ENCODE results near the gene MLXIP.

The MLXIP gene

DNA sequence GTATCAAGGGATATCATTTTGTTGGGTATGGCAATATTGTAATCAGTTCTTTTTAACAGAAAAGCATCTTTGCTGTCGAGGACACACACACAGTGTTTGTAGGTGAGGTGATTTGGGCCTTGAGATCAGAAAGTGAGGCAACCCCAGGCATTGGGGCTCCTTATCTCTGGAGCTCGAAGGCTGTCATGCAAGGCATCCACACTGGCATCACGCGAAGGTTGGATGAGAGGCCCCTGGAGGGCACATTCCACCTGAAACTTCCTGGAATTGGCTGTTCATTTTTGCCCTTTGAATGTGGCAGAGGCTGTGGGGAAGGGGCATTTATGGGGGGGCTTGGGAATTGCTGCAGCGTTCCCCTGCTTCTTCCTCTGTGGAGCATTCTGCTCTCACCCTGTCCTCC, 49.9 kb downstream of the MLXIP start:
- DNase-seq = no peak

DNA sequence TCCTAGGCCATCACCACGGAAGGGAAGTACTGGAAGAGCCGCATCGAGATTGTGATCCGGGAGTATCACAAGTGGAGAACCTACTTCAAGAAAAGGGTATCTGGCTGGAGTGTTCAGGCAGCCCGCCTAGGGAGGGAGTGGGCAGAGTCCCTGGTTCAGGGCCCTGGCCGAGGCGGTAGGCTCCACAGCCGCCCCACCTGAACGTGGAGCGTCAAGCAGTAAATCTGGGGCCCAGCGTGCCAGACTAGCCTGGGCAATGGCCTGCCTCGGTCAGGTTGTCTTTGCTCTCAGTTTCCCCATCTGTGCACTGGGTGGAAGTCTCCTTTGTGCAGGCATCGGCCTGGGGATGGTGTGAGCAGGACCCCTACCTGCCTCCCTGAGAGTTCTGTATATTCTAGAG, 50.6 kb downstream of the MLXIP start:
- no peak for DNase-seq

DNA sequence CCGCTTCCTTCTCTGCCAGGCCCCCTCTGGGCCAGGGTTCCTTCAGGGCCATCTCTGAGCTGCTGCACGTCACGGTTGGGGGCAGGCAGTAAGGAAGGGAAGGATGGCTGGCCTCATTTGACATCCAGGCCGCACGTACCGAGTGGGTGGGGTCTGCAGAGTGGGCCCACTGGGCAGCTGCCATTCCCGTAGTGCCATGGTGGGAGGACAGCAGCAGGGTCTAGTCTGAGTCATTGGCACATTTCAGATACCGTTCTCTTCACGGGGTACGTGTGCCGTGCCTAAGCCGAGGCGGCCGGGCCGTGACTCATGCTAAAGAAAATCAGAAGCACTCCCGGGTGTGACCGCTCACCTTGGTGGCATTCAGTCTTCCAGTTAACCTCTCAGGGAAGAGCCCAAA, 51.6 kb downstream of the MLXIP start:
- DNase-seq = no peak

DNA sequence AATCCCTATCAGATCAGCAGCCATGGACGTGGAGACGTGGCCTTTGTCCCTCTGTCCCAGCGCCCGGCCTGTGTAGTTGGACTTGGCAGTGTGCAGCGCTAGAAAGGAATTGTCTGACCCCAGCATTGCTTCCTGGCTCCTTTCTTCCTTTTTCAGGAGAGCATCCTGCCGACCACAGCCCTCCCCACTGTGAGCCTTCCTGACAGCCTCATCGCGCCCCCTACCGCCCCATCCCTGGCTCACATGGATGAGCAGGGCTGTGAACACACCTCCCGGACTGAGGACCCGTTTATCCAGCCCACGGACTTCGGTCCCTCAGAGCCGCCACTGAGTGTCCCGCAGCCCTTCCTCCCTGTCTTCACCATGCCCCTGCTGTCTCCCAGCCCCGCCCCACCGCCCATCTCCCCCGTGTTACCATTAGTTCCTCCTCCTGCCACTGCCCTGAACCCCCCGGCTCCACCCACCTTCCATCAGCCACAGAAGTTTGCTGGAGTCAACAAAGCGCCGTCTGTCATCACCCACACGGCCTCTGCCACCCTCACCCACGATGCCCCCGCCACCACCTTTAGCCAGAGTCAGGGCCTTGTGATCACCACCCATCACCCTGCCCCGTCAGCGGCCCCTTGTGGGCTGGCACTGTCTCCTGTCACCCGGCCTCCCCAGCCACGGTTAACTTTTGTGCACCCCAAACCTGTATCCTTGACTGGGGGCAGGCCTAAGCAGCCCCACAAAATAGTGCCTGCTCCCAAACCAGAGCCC, 54.8 kb downstream of the MLXIP start:
- no peak for DNase-seq

DNA sequence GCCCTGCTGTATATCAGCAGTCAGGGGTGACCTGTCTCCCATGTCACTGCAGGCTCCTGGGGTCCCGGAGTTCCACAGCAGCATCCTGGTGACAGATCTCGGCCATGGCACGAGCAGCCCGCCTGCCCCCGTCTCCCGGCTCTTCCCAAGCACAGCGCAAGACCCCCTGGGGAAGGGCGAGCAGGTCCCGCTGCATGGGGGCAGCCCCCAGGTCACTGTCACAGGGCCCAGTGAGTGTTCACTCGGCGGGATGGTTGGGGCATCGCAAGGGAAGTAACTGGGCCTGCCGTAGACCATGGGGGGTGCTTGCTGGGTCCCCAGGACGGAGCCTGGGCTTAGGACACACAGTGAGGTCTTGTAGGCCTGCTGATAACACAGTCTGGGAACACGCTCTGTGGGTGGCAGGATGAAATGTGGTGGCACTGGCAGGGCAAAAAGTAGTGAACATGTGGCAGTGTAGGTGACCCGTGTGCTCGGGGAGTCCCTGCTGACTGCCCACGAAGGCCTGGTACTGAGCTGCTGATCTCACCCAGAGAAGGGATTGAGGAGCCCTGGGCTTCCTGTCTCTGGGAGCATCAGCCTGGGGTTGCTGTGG, 57.0 kb downstream of the MLXIP start:
- no peak for DNase-seq

DNA sequence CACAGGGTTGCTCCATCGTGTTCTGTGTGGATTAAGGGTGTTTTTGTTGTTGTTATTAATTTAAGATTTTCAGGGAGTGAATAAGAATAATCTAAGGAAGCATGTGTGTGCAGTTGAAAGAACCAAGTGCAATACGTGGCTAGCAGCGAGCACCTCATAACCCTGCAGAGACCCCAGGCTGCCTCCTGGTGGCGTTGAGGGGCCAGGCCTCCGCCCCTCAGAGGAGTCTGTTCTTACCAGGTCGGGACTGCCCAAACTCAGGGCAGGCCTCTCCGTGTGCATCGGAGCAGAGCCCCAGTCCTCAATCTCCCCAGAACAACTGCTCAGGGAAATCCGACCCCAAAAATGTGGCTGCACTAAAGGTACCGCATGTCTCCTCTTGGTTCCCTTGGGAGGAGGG, 58.7 kb downstream of the MLXIP start:
- no peak for DNase-seq

DNA sequence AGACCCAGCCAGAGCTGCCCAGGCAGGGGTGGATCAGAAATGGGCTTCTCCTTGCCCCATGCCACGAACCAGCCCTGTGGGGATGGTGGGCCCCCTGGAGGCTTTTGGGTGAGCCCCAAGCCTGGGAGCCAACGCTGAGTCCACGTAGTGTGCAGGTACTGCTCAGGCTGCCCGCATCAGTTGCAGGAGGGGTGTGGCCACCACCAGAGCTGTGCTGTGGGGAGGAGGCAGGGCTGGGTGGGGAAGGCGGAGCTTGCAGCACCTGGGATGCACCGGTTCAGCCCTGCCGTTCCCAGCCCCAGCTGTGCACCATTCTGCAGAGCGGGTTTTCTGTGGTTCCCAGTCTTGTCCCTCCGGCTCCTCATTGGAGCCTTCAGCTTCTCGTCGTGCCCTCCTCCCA, 59.1 kb downstream of the MLXIP start:
- DNase-seq = no peak

DNA sequence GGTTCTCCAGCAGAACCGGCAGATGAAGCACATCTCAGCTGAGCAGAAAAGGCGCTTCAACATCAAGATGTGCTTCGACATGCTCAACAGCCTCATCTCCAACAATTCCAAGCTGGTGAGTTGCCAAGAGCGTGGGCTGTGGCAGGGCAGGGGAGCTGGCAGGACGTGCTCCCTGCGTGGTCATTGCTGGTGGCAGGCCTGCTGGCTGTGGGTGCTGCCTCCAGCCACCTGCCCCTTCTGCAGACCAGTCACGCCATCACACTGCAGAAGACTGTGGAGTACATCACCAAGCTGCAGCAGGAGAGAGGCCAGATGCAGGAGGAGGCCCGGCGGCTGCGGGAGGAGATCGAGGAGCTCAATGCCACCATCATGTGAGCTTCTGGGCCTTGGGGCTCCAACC, 59.6 kb downstream of the MLXIP start:
- DNase-seq = no peak

DNA sequence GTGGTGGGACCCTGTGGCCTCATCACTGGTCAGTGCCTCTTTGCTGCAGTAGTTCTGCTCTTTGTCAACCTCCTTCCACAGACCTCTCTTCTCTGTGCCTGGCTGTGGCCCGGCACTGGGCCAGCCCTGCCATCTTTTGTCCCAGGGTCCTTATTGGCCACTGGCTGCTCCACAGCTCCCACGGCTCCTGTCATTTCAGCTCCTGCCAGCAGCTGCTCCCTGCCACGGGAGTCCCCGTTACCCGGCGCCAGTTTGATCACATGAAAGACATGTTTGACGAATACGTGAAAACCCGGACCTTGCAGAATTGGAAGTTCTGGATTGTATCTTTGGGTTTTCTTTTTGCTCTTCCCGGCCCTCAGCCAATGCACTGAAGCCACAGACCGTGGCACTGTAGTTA, 60.1 kb downstream of the MLXIP start:
- no peak for DNase-seq

DNA sequence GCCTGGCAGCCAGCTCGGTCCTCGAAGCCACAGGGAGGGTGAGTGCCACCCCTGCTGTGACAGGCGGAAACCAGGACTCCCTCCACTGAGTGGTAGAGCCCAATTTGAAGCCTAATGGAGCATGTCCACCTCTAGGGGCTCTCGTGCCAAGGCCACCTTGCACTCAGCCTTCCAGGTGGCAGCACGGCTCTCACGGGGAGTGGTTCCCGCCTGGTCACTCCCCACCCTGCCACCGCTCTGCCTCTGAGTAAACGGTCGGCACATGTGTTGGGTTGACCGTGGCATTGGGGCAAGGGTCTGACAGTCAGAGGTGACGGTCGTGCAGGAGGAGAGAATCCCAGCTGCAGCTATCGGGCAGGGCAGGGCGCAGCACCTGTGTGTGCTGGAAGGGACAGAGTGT, 60.7 kb downstream of the MLXIP start:
- DNase-seq = no peak

DNA sequence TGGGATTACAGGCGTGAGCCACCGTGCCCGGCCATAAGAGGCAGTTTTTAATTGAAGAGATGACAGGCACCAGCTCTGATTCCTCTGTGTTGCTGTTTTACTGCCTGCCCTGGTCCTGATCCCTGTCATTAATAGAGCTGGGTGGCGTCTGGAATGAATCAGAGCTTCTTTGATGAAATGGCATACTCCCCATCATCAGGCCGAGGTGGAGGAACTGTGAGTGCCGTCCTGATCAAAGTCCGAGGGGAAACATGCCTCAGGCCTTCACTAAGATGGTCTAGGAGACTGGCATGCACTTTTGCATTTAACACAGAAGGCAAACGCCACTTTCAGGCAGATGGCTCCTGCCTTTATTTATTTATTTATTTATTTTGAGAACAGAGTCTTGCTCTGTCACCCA, 61.4 kb downstream of the MLXIP start:
- no peak for DNase-seq

DNA sequence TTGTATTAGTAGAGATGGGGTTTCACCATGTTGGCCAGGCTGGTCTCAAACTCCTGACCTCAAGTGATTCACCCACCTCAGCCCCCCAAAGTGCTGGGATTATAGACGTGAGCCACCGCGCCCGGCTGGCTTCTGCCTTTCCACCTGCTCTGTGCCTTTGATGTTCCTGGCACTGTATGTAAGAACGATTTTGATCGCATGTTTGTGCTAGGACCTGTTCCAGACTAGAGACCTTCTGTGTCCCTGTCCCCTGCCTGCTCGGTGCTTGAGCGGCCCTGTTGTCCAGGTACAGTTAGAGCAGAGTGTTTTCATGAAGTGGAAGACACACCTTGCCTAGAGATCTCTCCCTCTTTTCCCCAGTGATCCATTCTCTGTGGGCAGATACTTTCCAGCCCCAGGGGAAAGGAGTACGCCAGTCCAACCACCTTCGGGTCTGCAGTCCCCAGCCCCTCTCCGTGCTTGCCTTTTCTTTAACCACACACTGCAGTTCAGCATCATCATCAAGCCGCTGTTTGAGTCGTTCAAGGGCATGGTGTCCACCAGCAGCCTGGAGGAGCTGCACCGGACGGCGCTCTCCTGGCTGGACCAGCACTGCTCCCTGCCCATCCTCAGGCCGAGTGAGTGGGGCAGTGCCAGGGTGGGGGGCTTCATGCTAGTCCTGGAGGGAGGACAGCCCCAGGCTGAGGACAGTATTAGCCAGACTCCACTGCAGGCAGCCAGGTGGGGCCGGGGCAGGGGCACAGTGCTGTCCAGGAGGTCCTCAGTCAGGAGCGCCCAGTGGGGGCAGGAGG, 62.1 kb downstream of the MLXIP start:
- DNase-seq = no peak

DNA sequence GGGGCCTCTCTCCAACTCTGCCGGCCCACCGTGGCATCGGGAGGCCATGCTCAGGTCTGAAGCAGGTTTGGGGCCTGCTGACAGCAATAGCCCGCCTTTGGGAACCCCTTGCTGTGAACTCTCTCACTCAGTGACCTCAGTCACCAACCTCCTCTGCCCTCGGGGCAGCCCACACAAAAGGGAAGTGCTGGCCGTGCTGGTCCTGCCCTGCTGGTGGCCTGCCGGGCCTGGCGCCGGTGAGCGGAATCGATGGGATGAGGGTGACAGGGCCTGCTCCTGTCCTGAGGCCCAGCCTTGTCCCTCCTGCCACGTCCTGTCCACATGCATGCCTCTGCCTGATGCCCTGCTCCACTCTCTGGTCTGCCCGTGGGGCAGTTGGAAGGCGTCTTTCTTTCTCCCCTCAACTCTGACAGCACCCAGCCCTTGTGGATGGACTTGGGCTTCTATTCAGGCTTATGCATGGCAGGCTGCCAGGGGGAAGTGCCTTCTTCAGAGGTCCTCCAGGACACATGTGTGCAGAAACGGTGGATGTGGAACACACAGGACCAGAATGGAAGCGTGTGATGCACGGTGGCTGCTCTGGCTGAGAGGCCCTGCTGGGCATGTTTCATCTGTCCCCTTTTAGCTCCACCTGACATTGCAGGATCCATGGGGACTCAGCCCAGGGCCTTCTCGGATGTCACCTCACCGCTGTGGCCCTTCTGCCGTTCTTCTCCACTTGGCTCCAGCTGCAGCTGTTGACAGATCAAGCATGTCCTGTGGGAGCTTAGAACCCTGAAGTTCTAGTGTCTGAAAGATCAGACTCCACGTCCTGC, 63.6 kb downstream of the MLXIP start:
- DNase-seq = no peak

DNA sequence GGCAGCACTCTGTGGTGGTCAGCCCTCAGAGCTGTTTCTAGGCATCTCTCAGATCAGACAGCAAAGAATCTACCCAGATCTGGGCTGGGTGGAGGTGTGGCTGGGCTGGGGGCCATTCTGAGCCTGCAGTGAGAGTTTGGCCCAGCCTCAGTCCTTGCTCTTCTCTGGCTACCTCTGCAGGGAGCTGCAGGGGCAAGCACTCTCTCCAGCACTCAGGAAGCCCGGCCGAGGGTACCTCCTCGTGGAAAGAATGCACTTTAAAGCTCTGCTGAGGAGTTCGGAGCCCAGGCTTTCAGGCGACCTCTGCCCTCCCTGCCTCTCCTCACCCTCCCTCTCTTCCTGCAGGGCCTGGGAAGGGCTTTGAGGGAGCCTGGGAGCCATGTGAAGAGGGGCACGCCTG, 64.3 kb downstream of the MLXIP start:
- no peak for DNase-seq

DNA sequence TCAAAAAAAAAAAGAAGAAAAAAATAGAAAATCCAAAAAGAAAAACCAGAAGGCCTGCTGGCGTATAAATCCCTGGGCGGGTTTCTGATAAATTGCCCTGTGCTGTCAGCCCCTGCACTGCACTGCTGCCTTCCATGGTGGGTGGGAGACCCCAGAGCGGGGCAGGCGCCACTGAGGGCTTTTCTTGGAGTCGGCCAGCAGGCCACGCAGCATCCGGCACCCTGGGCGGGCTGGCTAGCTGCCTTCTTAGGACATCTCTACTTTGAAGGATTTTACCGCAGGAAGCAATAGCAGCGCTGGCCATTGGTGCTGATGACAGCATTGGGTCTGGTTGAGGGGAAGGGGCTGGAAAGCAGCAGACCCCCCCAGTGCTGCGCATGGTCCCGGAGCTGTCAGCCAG, 66.3 kb downstream of the MLXIP start:
- DNase-seq = no peak

DNA sequence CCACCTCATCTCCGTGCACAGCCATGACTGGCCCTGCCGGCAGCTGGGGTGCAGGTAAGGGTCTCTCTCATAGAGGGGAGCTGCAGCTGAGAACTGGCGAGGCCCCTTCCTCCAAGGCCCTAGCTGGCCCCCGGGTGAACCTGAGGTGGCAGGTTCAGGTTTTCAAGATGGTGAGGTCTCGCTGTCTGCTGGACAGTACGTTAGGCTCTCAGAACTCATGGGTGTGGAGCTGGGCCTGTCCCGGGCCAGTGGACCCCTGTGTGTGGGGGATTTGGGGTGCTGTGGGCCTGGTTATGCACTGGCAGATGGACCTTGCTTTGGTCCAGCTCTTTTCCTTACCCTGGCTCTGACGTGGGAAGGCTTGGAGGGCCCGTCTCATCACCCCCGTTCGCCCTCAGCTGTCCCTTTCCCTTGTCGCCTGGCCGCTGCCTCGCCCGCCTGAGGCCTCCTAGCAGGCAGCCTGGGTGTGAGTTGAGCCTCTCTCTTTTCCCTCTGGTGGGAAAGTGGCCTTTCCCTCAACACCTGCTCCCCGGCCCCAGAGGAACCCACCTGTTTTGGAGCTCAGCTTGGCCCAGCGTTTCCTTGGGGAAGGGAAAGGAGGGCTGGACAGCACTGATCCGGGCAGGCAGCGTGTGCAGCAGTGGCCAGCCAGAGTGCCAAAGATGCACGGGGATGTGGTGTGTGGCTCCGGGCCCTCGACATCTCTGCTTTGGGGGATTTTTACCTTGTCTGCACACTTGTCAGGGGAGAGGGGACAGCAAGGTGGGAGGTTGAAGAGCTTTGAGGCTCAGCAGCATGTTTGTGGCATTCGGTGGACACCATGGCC, 67.2 kb downstream of the MLXIP start:
- DNase-seq = no peak

DNA sequence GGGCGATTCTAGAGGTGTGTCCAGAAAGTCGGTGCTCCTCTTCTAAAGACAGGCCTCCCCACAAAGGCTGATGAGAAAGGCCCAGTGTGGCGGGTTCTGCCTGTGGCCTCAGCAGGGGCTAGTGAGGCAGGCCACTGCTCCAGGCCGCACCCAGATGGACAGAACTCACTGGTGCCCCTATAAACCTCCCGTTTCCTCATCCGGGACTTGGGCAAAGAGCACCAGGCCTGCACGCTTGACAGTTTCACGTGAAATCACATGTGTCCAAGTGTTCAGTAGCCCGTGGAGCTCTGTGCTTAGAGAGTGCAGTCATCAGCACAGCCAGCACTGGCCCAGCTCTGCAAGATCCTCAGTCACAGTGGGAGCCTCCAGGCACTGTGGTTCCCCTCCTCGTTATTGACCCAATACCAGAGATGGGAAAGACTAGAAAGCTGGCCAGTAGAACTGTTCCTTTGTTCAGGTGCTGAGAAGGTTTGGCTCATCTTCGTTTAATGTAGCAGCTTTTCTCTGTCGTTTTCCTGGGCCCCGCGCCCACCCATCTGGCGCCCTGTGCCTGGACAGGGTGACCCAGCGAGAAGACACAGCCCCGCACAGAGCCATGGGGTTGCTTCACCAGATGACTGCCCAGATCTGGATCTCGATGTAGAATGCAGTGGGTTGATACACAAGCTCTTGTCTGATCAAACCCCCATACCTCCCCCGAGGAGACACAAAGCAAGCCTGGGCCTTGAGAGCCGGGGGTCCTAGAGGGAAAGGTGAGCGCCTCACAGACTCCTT, 69.1 kb downstream of the MLXIP start:
- no peak for DNase-seq

DNA sequence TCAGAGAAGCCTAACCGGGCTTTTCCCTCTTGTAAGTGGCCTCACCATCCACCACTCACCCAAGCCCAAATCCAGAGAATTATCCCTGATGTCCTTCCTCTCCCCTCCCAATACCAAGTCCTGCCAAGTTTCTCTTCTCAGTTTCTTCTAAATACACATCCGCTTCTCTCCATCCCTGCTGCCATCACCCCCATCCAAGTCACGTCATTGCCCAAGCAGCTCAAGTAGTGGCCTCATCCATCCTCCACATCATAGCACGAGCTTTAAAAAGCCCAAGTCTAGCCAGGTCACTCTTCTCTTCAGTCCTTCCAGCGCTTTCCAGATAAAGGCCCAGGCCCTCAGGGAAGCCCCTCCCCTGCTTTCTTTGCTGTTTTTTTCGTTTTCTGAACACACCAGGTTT, 70.1 kb downstream of the MLXIP start:
- no peak for DNase-seq

DNA sequence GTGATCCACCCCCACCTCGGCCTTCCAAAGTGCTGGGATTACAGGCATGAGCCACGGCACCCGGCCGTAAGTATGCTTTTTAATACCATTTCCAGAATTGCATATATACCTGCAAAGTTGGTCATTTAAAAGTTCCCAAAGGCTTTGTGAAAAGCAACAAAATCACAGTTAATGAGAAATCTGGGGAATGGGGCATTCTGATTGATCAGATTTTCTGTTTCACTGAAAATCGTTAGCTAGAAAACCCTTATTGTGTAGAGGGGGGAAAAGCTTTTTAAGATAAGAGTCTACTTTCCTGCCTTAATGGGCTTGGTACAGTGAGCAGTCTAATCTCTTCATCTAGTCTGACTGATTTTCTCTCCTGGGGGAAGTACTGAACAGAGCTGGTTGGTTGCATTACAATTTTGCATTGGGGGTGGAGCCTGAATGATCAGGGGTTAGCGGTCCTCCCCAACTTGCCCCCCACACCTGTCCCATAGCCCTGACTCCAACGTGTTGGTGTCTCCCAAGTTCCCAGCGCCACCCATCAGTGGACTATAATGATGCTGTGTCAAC, 71.6 kb downstream of the MLXIP start:
- no peak for DNase-seq

DNA sequence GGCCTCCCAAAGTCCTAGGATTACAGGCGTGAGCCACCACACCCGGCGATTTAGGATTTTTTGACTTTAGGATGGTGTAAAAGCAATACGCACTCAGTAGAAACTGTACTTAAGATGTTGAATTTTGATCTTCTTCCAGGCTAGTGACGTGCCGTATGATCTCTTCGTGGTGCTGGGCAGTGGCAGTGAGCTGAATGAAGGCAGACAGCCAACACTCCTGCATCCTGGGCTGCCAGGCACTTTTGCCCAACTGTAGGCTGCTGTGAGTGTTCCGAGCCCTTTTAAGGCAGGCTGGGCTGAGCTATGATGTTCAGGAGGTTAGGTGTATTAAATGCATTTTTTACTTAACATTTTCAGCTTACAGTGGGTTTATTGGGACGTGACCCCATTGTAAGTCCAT, 74.2 kb downstream of the MLXIP start:
- DNase-seq = no peak

DNA sequence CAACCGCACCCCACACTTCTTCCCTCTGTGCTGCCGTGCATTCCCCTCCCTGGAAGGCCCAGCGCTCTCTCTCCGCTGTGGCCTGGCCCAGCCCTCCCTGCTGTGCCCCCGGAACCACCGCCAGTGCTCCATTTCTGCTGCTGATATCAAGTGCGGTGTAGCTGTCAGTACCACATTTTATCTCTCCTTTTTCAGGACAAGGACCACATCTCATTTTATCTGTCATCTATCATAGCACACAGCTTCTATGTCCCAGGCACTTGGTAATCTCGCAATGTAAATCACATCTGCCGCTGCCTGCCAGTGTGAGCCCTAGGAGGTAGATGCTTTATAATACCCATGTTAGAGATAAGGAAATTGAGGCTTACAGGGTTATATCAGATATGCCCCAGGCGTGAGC, 77.1 kb downstream of the MLXIP start:
- no peak for DNase-seq

All from NCI-H1694 treated with DMSO at 0.1 percent for 48 hours (cell line).